Lung (tissue), 12 donors: Measurements from ENCODE around the gene ATG7. TPM values are rescaled to one million over a fixed set of nuclear protein-coding genes. Genes with fewer than 3 reads are reported as not detected.
"Not testable (repeated sequence)": the region's sequence is repeated elsewhere in the genome, so short reads cannot be mapped to it uniquely, and the experiment has no call there.

Source experiments
- ATAC-seq: fragments of 200-7000 bp; cut with Tn5 transposase; one replicate; pipeline ENCODE4 v1.9.1; 2020; ENCODE audit warnings: moderate number of reproducible peaks; ENCODE audit not compliant: insufficient read depth, low FRiP score
- DNase-seq, 3 donors: peaks; one replicate each; pipeline ENCODE4 v3.0.0-alpha.2; 2013 to 2017
- H3K27ac ChIP-seq, 2 donors: one replicate each; pipeline ENCODE4 v1.5.1; 2013; ENCODE audit warnings: mild to moderate bottlenecking in 2 of 2, moderate library complexity in 2 of 2, control low read depth in 1 of 2, inconsistent platforms in 1 of 2, low read depth in 1 of 2, low read length in 1 of 2
- H3K27me3 ChIP-seq, 3 donors: one replicate each; pipeline ENCODE4 v1.5.1; 2013; ENCODE audit warnings: low read length in 2 of 3; ENCODE audit not compliant: control insufficient read depth in 3 of 3, insufficient read depth in 3 of 3
- H3K36me3 ChIP-seq, 4 donors: one replicate each; pipeline ENCODE4 v1.5.1; 2013; ENCODE audit warnings: low read length in 4 of 4, mild to moderate bottlenecking in 1 of 4, moderate library complexity in 1 of 4; ENCODE audit not compliant: control insufficient read depth in 4 of 4, insufficient read depth in 4 of 4
- H3K4me1 ChIP-seq, 5 donors: one replicate each; pipeline ENCODE4 v1.5.1; 2013; ENCODE audit warnings: low read length in 5 of 5, mild to moderate bottlenecking in 2 of 5, moderate library complexity in 1 of 5; ENCODE audit not compliant: control insufficient read depth in 5 of 5, insufficient read depth in 5 of 5
- H3K4me3 ChIP-seq: one replicate; pipeline ENCODE4 v1.5.1; 2013; ENCODE audit warnings: mild to moderate bottlenecking, control low read depth, moderate library complexity
- H3K9ac ChIP-seq, 2 donors: one replicate each; pipeline ENCODE4 v1.5.1; 2013; ENCODE audit warnings: low read length in 2 of 2, control low read depth in 1 of 2; ENCODE audit not compliant: insufficient read depth in 1 of 2
- H3K9me3 ChIP-seq, 4 donors: one replicate each; pipeline ENCODE4 v1.5.1; 2013; ENCODE audit warnings: low read length in 3 of 4, mild to moderate bottlenecking in 1 of 4, moderate library complexity in 1 of 4; ENCODE audit not compliant: control insufficient read depth in 4 of 4, insufficient read depth in 3 of 4
- CTCF ChIP-seq: IDR thresholded peaks from 2 replicates; pipeline ENCODE4 v1.5.1; 2012; ENCODE audit warnings: mild to moderate bottlenecking; ENCODE audit errors: control extremely low read depth, extremely low read depth
- WGBS, 2 donors: extraction: QIAGEN DNeasy Blood & Tissue Kit; methylation state at CpG; one replicate each; pipeline ENCODE4 v1.1.7; 2013; 5-methylcytosine and 5-hydroxymethylcytosine counted together
- polyA plus RNA-seq, 2 donors: library from polyadenylated mRNA; stranded (reverse); fragments of 200-250 nt; gene quantifications; one replicate each; pipeline ENCODE4 v1.2.1, GENCODE V29; 2013
- total RNA-seq, 2 donors: library from RNA; depleted of rRNA in 1 of 2; stranded (reverse); fragments of >200 nt in 1 of 2; gene quantifications; one replicate each; pipeline ENCODE4 v1.2.1, GENCODE V29; 2014 to 2021
- donor health status: control.
- donor health status: control.
- donor health status: Bipolar disorder and iron deficiency.
- donor health status: healthy.
- donor health status: DM: yes; HTN: yes; CAD: no.

Gene ATG7
- total and polyA plus RNA-seq, 4 donors = 11.2 to 72.0 (median 53.3) TPM

GRCh38 chr3:11480663-11481298, 208.6 kb downstream of the ATG7 start:
- no peaks in the 10 kb centered on the region for H3K36me3 ChIP-seq
- DNase-seq (no peak), ATAC-seq (no peak)
- no peak overlapping the region for H3K27ac ChIP-seq
- no peaks in the 10 kb centered on the region for H3K27me3 ChIP-seq
- no peak for TF ChIP-seq CTCF
- H3K9me3 ChIP-seq = no peaks in the 10 kb centered on the region
- peaks cover 6 to 55% (median 14%) of the 10 kb centered on the region in 5 donors for H3K4me1 ChIP-seq
- H3K4me3 ChIP-seq = no peak overlapping the region
- 77 to 86% methylated on average over 7 of the region's 7 CpGs for WGBS, 2 donors
- H3K9ac ChIP-seq = no peak overlapping the region

GRCh38 chr3:11481556-11481955, 209.4 kb downstream of the ATG7 start:
- WGBS, 2 donors = 23 to 59% methylated on average over 3 of the region's 3 CpGs
- Histone ChIP-seq H3K4me1 (peaks cover 6 to 47% (median 14%) of the 10 kb centered on the region in 5 donors), H3K9me3 (no peaks in the 10 kb centered on the region), H3K27me3 (no peaks in the 10 kb centered on the region), H3K27ac (peak overlapping the region in 1 of 2 donors; percentile 37), H3K4me3 (no peak overlapping the region), H3K9ac (no peak overlapping the region), H3K36me3 (no peaks in the 10 kb centered on the region)
- no peak for DNase-seq
- no peak for ATAC-seq
- TF ChIP-seq CTCF = no peak

GRCh38 chr3:11482021-11482420, 209.8 kb downstream of the ATG7 start:
- H3K36me3 ChIP-seq = no peaks in the 10 kb centered on the region
- no peaks in the 10 kb centered on the region for H3K27me3 ChIP-seq
- no peak overlapping the region for H3K9ac ChIP-seq
- H3K4me1 ChIP-seq = peaks cover 6 to 42% (median 14%) of the 10 kb centered on the region in 5 donors
- H3K4me3 ChIP-seq = no peak overlapping the region
- peak; percentile 83 to 94 (median 91) for DNase-seq
- H3K9me3 ChIP-seq = no peaks in the 10 kb centered on the region
- H3K27ac ChIP-seq = peak overlapping the region in 1 of 2 donors; percentile 37
- WGBS, 2 donors = 74 to 86% methylated on average over 8 of the region's 8 CpGs
- no peak for ATAC-seq
- no peak for TF ChIP-seq CTCF

GRCh38 chr3:11488356-11488755, 216.2 kb downstream of the ATG7 start:
- WGBS, 2 donors = 97 to 98% methylated on average over 37 to 42 of the region's 42 CpGs
- H3K27ac ChIP-seq, ATAC-seq, DNase-seq, H3K27me3 ChIP-seq, H3K4me3 ChIP-seq, H3K9ac ChIP-seq, H3K36me3 ChIP-seq, H3K4me1 ChIP-seq, H3K9me3 ChIP-seq: not testable (repeated sequence)
